Measurements from ENCODE around the gene UBAP1L.
A peak's percentile ranks its signal among the peaks of the same experiment; 100 is the strongest.
"Not testable (repeated sequence)": the region's sequence is repeated elsewhere in the genome, so short reads cannot be mapped to it uniquely, and the experiment has no call there.

The UBAP1L gene

GRCh38 chr15:65062061-65062460 lies 52.9 kb downstream of the UBAP1L start:
- DNase-seq: no peak

GRCh38 chr15:65060641-65061397 lies 54.2 kb downstream of the UBAP1L start:
- no peak for DNase-seq

- DNase-seq: no peak
These were observed 54.9 kb downstream of the UBAP1L start for GRCh38 chr15:65059931-65060596.

- DNase-seq: no peak
These were observed 55.6 kb downstream of the UBAP1L start for GRCh38 chr15:65059369-65059750.

GRCh38 chr15:65058394-65059368 lies 56.3 kb downstream of the UBAP1L start:
- no peak for DNase-seq

GRCh38 chr15:65057549-65057940 lies 57.5 kb downstream of the UBAP1L start:
- DNase-seq: no peak

- no peak for DNase-seq
These were observed 58.0 kb downstream of the UBAP1L start for GRCh38 chr15:65056868-65057548.

GRCh38 chr15:65056106-65056505 lies 58.9 kb downstream of the UBAP1L start:
- DNase-seq: no peak

- no peak for DNase-seq
These were observed 59.7 kb downstream of the UBAP1L start for GRCh38 chr15:65055201-65055870.

- DNase-seq: peak; percentile 3
These were observed 60.4 kb downstream of the UBAP1L start for GRCh38 chr15:65054333-65055200.

GRCh38 chr15:65052956-65053355 lies 62.0 kb downstream of the UBAP1L start:
- DNase-seq: no peak

GRCh38 chr15:65051266-65051665 lies 63.7 kb downstream of the UBAP1L start:
- no peak for DNase-seq

GRCh38 chr15:65050270-65050669 lies 64.7 kb downstream of the UBAP1L start:
- DNase-seq: no peak

GRCh38 chr15:65049418-65049840 lies 65.6 kb downstream of the UBAP1L start:
- peak; percentile 66 for DNase-seq

- no peak for DNase-seq
These were observed 66.8 kb downstream of the UBAP1L start for GRCh38 chr15:65048241-65048640.

- DNase-seq: no peak
These were observed 70.1 kb downstream of the UBAP1L start, which contains the start of gene SLC51B for GRCh38 chr15:65044724-65045481. SLC51B (plus strand) TSS chr15:65045387; CDS start chr15:65050005, 4,618 bp downstream.

GRCh38 chr15:65044218-65044617 lies 70.8 kb downstream of the UBAP1L start:
- not testable (repeated sequence) for DNase-seq

- DNase-seq: no peak
These were observed 72.1 kb downstream of the UBAP1L start for GRCh38 chr15:65042776-65043327.
